Nucleus accumbens (tissue), 56 donors: ENCODE measurements around the gene ZP1.

ENCODE experiments used
- DNase-seq, 56 donors: peaks; one replicate each; lab custom pipeline; 2025; lab: John Stamatoyannopoulos, UW

The ZP1 gene

DNA sequence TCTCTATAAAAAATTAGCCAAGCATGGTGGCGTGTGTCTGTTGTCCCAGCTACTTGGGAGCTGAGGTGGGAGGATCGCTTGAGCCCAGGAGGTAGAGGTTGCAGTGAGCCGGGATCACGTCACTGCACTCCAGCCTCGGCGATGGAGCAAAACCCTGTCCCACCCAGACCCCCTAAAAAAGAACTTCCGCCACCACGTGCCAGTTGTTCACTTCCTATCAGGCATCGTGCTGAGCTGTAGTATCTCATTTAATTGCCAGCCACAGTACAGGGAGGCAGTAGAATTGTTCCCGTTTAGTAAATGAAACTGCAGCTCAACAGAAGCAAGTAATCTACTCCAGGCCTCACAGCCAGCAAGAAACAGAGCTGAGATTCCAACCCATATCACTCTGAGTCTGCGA, 53.9 kb downstream of the ZP1 start:
- DNase-seq, result no peak

DNA sequence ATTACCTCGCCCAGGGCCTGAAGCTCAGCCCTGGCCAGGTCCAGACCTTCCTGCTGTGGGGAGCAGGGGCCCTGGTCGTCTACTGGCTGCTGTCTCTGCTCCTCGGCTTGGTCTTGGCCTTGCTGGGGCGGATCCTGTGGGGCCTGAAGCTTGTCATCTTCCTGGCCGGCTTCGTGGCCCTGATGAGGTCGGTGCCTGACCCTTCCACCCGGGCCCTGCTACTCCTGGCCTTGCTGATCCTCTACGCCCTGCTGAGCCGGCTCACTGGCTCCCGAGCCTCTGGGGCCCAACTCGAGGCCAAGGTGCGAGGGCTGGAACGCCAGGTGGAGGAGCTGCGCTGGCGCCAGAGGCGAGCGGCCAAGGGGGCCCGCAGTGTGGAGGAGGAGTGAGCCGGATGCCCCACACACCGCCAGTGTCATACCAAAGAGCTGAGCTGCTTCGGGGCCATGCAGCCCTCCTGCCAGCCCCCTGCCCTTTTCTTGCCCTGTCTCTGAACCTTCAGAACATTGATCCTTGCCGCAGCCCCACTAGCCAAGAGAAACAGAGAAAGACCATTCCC, 54.5 kb downstream of the ZP1 start:
- no peak for DNase-seq

GRCh38 chr11:60922906-60923305, 55.6 kb downstream of the ZP1 start:
- no peak for DNase-seq

GRCh38 chr11:60923326-60923725, 56.0 kb downstream of the ZP1 start:
- peak in 2 of 56 donors; percentile 12 to 18 for DNase-seq

GRCh38 chr11:60923800-60924109, 56.4 kb downstream of the ZP1 start:
- DNase-seq, result no peak

GRCh38 chr11:60924110-60924905, 57.0 kb downstream of the ZP1 start, which contains the start of gene TMEM132A:
Gene TMEM132A, plus strand, starts transcription at chr11:60924460. Its CDS starts 174 bp downstream, at chr11:60924634.
- DNase-seq, result peak in 53 of 56 donors; percentile 20 to 90 (median 68)
